WERI-Rb-1 (cell line): ENCODE measurements around the gene OR6M1.

Experiments
- DNase-seq: peaks from one replicate; pipeline ENCODE4 v3.0.0-alpha.2; 2020
- H3K27ac ChIP-seq: fragments of 250-450 bp; sonication (Bioruptor Pico); 2 replicates; pipeline ENCODE4 v1.5.1; 2020; ENCODE audit warnings: mild to moderate bottlenecking, moderate library complexity
- H3K27me3 ChIP-seq: fragments of 250-450 bp; sonication (Bioruptor Pico); 2 replicates; pipeline ENCODE4 v1.5.1; 2021; ENCODE audit warnings: mild to moderate bottlenecking, low read depth, moderate library complexity; ENCODE audit not compliant: insufficient read depth, severe bottlenecking
- H3K36me3 ChIP-seq: fragments of 250-450 bp; sonication (Bioruptor Pico); 2 replicates; pipeline ENCODE4 v1.5.1; 2020; ENCODE audit warnings: mild to moderate bottlenecking, moderate library complexity
- H3K4me3 ChIP-seq: 2 replicates; pipeline ENCODE4 v1.5.1; 2011; ENCODE audit warnings: low read depth, mild to moderate bottlenecking, control low read depth, low read length
- H3K9me3 ChIP-seq: fragments of 250-450 bp; sonication (Bioruptor Pico); 2 replicates; pipeline ENCODE4 v1.5.1; 2021; ENCODE audit warnings: mild to moderate bottlenecking, moderate library complexity; ENCODE audit not compliant: severe bottlenecking
- TF ChIP-seq, protein P1 (sequence below): IDR thresholded peaks from 2 replicates; pipeline ENCODE4 v1.5.1; 2011; ENCODE audit warnings: low read depth, mild to moderate bottlenecking, control low read depth, inconsistent platforms, low read length

Gene OR6M1

DNA sequence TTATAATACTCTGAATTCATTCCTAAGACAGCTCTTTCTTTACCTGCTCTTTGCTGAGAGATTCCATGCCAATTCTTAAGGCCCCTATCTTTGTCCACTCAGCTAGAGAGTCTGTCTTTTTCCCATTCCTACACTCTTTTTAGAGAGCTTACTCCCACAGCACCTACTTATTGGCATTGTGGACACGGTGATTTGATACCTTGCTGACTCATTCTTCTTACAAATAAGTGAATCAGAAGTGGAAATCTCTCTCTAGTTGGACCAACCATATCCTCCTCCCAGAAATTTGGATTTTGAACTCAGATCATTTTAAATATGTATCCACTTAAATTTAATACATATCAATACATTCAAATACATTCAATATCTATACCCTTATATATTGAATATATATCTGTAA lies 32.5 kb upstream of the OR6M1 start:
- Histone ChIP-seq H3K36me3 (no peaks in the 10 kb centered on the region), H3K4me3 (no peak overlapping the region), H3K27ac (no peak overlapping the region), H3K27me3 (no peaks in the 10 kb centered on the region), H3K9me3 (no peaks in the 10 kb centered on the region)
- DNase-seq = no peak
- TF ChIP-seq, protein P1, sequence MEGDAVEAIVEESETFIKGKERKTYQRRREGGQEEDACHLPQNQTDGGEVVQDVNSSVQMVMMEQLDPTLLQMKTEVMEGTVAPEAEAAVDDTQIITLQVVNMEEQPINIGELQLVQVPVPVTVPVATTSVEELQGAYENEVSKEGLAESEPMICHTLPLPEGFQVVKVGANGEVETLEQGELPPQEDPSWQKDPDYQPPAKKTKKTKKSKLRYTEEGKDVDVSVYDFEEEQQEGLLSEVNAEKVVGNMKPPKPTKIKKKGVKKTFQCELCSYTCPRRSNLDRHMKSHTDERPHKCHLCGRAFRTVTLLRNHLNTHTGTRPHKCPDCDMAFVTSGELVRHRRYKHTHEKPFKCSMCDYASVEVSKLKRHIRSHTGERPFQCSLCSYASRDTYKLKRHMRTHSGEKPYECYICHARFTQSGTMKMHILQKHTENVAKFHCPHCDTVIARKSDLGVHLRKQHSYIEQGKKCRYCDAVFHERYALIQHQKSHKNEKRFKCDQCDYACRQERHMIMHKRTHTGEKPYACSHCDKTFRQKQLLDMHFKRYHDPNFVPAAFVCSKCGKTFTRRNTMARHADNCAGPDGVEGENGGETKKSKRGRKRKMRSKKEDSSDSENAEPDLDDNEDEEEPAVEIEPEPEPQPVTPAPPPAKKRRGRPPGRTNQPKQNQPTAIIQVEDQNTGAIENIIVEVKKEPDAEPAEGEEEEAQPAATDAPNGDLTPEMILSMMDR = no peak

DNA sequence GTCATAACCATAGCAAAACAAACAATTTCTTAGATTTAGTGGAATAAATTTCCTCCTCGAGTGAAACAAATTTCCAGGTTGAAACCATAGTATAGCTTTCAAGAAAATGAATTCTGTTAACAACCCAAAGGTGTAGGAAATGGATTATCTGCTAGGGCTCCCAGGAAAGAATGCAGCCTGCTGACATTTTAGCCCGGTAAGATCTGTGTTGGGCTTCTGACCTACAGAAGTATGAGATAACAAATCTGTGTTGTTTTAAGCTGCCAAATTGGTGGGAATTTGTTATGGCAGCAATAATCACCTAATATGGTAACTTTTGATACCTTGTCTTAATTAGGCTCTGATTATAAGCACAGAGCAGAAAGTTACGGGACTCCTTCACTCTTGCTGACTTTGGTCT lies 32.0 kb upstream of the OR6M1 start:
- no peak for DNase-seq
- H3K9me3 ChIP-seq = no peaks in the 10 kb centered on the region
- H3K4me3 ChIP-seq = no peak overlapping the region
- no peak overlapping the region for H3K27ac ChIP-seq
- H3K36me3 ChIP-seq = no peaks in the 10 kb centered on the region
- TF ChIP-seq, protein P1 = no peak
- H3K27me3 ChIP-seq = no peaks in the 10 kb centered on the region

DNA sequence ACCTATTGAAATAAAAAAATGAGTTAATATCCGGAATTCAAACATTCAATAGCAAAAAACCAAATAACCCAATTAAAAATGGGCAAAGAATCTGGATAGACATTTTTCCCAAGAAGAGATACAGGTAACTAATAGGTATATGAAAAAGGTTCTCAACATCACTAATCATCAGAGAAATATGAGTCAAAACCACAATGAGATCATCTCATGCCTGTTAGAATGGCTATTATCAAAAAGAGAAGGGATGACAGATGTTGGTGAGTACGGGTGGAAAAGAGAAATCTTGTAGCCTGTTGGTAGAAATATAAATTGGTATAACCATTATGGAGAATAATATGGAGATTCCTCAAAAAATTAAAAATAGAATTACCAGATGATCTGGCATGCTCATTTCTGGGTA lies 26.9 kb upstream of the OR6M1 start:
- Histone ChIP-seq H3K9me3 (no peaks in the 10 kb centered on the region), H3K4me3 (no peak overlapping the region), H3K36me3 (no peaks in the 10 kb centered on the region), H3K27me3 (no peaks in the 10 kb centered on the region), H3K27ac (no peak overlapping the region)
- TF ChIP-seq, protein P1 = no peak
- DNase-seq = no peak

DNA sequence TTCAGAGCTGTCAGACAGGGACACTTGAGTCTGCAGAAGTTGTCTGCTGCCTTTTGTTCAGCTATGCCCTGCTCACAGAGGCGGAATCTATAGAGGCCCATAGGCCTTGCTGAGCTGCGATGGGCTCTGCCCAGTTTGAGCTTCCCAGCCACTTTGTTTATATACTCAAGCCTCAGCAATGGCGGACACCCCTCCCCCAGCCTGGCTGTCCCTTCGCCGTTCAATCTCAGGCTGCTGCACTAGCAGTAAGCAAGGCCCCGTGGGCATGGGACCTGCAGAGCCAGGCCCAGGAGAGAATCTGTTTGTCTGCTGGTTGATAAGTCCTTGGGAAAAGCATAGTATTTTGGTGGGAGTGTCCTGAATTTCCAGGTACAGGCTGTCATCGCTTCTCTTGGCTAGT lies 23.6 kb upstream of the OR6M1 start:
- Histone ChIP-seq H3K27me3 (no peaks in the 10 kb centered on the region), H3K4me3 (no peak overlapping the region), H3K9me3 (no peaks in the 10 kb centered on the region), H3K36me3 (no peaks in the 10 kb centered on the region), H3K27ac (no peak overlapping the region)
- TF ChIP-seq, protein P1 = no peak
- DNase-seq = no peak

DNA sequence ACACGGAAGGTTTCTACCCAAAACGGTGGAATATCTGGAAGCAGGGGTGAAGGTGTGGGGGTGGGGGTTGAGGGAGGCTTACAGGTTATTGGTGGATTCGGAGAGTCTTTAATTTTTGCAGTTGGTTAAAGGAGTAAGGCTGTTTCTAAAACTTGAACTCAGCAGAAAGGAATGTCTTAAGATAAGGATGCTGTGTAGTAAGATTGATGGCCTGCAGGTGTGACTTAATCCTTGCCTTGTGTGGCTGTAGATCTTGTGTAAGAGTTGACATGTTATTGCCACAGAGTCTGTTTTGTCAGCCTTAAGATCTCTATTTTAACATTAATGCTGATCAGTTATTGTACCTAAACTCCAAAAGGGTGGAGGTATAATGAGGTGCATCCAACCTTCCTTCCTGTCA lies 16.4 kb upstream of the OR6M1 start:
- no peak overlapping the region for H3K4me3 ChIP-seq
- TF ChIP-seq, protein P1 = no peak
- no peak for DNase-seq
- H3K27ac ChIP-seq = no peak overlapping the region
- no peaks in the 10 kb centered on the region for H3K27me3 ChIP-seq
- no peaks in the 10 kb centered on the region for H3K36me3 ChIP-seq
- no peaks in the 10 kb centered on the region for H3K9me3 ChIP-seq

DNA sequence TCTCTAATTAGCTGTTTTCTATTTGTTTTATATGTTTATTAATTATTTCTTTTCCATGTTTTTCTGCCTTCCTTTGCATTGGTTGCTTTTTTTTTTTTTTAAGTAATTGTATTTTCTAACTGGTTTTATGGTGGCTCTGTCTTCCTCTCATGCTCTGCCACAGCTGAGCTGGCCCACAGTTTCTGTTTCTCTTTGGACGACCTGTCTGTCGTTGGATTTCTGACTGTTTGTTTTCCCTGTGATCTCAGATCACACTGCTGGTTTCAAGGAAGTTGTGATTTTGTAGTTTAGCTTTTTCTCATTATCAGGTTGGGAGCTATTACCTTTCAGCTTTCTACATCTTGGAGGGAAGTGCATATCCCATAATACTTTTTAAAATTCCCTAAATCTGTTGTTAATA lies 15.9 kb upstream of the OR6M1 start:
- Histone ChIP-seq H3K9me3 (no peaks in the 10 kb centered on the region), H3K27me3 (no peaks in the 10 kb centered on the region), H3K36me3 (no peaks in the 10 kb centered on the region), H3K4me3 (no peak overlapping the region), H3K27ac (no peak overlapping the region)
- no peak for DNase-seq
- TF ChIP-seq, protein P1 = no peak
